Lung microvascular endothelial cell (primary cell): ENCODE data around the gene SRPK2. TPM values are rescaled to one million over a fixed set of nuclear protein-coding genes. Genes with fewer than 3 reads are reported as not detected.
"Not testable (repeated sequence)": the region's sequence is repeated elsewhere in the genome, so short reads cannot be mapped to it uniquely, and the experiment has no call there.

Experiments used
- DNase-seq, 2 donors: peaks; one replicate each; pipeline versions ENCODE4 v3.0.0 to v3.0.0-alpha.2; 2010; ENCODE audit warnings: low read depth in 2 of 2
- total RNA-seq: library from RNA; depleted of rRNA; stranded (reverse); fragments of >200 nt; gene quantifications from 2 replicates; pipeline ENCODE4 v1.2.1, GENCODE V29; 2014

The SRPK2 gene
- total RNA-seq, 1 donor from 2014 or later, result 54.4 TPM

DNA sequence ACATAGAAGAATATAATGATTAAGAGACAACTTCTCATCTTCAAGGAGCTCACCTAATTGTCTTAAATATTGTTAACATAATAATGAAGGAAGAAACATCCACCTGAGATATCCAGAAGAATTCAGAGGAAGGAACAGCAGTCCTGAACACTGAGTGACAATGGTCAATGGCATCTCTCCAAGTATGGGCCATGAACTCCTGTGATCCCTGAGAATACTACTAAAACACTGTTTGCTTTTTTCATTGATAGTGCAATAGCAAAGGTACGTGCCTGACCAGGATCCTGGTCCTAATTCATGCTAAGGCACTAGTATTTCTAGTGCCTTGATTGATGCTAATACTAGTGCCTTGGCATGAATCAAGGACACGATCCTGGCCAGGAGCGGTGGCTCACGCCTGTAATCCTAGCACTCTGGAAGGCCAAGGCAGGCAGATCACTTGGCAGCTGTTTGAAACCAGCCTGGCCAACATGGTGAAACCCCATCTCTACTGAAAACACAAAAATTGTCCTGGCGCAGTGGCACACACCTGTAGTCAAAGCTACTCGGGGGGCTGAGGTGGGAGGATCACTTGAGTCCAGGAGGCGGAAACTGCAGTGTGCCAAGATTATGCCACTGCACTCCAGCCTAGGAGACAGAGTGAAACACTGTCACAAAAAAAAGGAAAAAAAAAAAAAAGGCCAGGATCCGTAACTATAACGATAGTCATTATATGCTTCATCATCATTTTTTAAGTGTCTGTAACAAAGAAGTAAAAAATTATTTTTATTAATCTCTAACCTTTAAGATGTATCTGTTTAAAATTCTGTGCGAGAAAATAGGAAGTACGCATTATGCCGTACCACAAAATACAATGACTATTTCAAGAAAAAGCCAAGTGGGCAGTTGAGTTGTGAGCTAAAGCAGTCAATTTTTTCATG lies 49.1 kb downstream of the SRPK2 start:
- DNase-seq, result peak in 1 of 2 donors; percentile 26

DNA sequence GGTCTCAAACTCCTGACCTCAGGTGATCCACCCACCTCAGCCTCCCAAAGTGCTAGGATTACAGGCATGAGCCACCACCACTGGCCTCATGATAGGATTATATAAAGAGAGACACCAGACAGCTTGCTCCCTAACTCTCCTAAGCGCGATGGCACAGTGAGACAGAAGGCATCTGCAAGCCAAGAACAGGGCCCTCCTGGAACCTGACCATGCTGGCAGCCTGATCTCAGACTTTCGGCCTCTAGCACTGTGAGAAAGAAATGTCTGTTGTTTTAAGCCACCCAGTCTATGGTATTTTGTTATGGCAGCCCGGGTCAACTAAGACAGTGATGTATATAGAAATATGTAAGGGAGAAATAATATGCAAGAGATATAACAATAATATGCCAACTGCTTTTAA lies 51.2 kb downstream of the SRPK2 start:
- DNase-seq, result no peak

DNA sequence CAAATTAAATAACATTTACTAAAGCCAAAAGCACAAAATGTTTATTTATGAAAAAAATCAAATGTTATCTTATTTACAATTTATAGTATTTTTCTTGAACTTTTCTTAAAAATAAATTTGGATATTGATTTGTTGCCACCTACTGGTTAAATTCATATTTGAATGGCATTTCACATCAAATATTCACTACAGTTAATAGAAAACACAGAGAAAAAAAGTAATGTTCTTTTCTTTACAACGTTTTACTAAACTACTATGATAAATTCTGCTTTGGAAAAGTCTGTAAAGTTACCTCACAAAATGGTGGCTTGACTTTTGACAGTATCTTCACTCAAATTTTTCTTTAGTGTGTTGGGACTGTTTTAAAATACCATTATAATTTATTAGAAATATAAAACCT lies 52.7 kb downstream of the SRPK2 start:
- DNase-seq, result peak; percentile 24 to 37

DNA sequence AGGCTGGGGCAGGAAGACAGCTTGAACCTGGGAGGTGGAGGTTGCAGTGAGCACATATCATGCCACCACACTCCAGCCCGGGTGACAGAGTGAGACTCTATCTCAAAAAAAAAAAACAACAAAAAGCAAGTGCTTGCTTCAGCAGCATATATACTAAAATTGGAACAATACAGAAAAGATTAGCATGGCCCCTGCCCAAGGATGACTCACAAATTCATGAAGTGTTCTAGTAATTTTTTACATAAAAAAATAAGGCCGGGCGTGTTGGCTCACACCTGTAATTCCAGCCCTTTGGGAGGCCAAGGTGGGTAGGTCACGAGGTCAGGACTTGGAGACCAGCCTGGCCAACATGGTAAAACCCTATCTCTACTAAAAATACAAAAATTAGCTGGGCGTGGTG lies 56.1 kb downstream of the SRPK2 start:
- peak; percentile 47 to 51 for DNase-seq

DNA sequence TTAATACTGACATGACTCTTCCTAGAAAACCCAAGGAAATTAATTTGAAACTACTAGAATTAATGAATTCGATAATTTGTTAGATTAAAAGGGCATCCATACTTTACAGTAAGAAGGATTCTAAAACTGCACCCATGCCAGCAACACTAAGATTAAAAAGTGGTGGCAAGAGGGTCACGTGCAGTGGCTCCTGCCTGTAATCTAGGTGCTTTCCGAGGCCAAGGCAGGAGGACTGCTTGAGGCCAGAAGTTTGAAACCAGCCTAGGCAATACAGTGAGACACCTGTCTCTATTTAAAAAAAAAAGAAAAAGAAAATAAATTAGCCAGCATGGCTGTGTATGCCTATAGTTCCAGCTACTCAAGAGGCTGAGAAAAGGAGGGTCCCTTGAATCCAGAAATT lies 58.2 kb downstream of the SRPK2 start:
- DNase-seq, result no peak

DNA sequence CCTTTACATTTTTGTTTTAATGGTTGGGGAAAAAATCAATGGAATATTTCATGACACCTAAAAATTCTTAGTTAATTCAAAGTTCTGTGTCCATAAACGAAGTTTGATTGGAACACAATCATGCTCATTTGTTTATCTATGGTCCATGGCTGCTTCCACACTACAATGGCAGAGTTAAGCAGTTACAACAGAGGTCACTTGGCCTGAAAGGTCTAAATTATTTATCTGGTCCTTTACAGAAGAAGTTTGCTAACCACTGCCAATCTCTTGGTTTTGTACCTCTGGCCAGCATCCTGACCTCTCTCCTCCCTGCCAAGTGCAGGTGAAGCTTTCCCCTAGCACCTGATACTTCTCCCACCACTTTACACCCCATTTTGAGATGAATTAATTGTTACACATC lies 61.5 kb downstream of the SRPK2 start:
- DNase-seq, result no peak

DNA sequence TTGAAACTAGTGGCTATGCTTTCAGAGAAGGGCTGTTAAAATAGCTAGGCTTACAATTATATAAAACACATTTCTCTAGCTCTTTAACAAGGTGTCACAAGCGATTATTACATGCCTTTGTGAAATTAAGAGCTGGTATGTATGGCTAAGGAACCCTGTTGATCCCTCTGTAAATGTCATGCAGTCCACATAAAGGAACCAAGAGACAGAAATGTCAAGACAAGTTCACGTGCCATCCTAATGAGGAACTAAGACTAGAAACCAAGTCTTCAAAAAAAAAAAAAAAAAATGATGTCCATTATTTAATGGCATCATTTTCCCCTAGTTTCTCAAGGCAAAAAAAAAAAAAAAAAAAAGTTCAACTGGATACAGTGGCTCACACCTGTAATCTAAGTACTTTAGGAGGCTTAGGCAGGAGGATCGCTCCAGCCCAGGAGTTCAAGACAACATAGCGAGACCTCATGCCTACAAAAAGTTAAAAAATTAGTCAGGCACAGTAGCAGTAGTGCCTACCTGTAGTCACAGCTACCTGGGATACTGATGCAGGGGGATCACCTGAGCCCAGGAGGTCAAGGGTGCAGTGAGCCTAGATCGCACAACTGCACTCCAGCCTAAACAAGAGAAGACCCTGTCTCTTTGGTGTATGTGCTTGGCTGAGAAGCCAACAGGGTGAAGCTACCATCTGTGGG lies 63.4 kb downstream of the SRPK2 start:
- DNase-seq, result no peak

DNA sequence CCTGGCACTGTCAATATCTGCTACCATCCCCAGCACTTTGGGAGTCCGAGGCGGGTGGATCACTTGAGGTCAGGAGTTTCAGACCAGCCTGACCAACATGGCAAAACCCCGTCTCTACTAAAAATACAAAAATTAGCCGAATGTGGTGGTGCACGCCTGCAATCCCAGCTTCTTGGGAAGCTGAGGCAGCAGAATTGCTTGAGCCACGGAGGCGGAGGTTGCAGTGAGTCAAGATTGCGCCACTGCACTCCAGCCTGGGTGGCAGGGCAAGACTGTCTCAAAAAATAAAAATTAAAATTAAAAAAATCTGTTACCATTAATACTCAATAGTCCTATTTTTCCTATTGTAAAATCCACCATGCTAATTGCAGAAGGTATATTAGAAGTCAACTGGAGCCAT lies 64.1 kb downstream of the SRPK2 start:
- DNase-seq, result not testable (repeated sequence)

DNA sequence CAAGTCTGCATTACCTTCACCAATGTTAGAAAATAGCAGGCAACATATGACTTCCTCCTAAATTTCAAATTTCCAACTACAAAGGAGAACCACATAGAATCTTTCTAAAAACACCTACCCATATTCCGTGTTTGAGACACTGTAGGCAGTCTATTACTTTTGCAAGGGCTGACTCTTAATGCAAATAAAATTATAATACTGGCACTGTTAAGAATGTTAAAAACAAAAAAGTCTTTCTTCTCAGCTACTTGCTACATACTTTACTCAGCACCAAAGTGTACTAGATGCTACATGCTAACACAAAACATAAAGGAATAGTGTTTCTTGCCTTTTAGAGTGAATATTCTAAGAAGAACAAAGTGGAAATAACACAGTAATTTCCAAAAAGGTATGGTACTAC lies 65.4 kb downstream of the SRPK2 start:
- no peak for DNase-seq

DNA sequence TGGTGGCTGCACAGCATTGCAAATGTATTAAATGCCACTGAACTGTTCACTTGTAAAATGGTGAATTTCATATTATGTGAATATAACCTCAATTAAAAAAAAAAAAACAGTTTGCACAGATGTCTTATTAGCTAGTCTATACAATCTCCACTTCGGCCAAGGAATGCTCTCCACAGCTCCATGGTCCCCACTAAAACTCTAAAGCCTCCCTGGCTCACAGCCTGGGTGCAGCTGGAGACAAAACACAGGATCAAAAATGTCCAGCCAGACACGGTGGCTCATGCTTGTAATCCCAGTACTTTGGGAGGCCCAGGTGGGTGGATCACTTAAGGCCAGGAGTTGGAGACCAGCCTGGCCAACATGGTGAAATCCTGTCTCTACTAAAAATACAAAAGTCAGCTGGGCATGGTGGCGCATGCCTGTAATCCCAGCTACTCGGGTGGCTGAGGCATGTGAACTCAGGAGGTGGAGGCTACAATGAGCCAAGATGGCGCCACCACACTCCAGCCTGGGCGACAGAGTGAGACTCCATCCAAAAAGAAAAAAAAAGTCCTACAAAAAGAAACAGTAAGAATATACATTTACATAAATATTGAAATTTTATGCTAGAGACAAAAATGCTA lies 66.0 kb downstream of the SRPK2 start:
- no peak for DNase-seq

DNA sequence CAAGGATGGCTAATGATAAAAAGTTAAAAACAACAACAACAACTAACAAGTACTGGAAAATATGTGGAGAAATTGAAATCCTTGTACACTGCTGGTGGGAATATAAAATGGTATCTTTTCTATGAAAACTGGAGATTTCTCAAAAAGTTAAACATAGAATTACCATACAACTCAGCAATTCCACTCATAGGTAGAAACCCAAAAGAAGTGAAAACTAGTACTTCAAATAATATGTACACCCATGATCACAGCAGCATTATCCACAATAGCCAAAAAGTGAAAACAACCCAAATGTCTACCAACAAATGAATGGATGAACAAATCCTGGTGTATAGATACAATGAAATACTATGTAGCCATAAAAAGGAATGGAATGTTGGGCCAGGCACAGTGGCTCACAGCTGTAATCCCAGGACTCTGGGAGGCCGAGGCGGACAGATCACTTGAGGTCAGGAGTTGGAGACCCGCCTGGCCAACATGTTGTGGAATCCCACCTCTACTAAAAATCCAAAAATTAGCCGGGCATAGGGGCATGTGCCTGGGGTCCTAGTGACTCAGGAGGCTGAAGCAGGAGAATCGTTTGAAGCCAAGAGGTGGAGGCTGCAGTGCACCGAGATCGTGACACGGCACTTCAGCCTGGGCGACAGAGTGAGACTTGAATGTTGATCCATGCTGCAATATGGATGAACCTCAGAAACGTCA lies 66.8 kb downstream of the SRPK2 start:
- no peak for DNase-seq

DNA sequence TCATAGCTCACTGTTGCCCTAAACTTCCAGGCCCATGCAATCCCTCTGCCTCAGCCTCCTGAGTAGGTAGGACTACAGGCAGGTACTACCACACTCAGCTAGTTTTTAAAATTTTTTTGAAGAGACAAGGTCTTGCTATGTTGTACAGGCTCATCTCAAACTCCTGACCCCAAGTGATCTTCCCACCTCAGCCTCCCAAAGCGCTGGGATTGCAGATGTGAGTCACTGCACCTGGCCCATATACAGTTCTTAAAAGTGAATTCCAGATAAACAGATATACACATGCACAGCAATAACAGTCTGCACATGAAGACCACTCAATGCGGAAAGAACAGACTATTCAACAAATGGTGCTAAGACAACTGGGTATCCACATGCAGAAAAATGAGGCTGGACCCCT lies 67.8 kb downstream of the SRPK2 start:
- DNase-seq, result no peak

DNA sequence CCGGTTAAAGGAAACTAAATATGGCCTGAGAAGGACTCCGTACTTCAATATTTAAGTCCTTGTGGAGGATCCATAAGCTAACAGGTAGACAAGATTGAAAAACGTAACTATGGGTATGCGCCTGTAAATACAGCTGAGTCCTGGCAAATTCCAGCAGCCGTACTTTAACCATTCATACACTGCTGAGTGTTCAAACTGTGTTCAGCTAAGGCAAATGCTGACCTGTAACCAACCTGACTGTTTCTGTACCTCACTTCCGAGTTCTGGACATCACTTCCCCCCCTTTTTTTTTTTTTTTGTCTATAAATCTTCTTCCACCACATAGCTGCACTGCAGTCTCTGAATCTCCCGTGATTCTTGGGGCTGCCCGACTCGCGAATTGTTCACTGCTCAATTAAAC lies 69.1 kb downstream of the SRPK2 start:
- no peak for DNase-seq

DNA sequence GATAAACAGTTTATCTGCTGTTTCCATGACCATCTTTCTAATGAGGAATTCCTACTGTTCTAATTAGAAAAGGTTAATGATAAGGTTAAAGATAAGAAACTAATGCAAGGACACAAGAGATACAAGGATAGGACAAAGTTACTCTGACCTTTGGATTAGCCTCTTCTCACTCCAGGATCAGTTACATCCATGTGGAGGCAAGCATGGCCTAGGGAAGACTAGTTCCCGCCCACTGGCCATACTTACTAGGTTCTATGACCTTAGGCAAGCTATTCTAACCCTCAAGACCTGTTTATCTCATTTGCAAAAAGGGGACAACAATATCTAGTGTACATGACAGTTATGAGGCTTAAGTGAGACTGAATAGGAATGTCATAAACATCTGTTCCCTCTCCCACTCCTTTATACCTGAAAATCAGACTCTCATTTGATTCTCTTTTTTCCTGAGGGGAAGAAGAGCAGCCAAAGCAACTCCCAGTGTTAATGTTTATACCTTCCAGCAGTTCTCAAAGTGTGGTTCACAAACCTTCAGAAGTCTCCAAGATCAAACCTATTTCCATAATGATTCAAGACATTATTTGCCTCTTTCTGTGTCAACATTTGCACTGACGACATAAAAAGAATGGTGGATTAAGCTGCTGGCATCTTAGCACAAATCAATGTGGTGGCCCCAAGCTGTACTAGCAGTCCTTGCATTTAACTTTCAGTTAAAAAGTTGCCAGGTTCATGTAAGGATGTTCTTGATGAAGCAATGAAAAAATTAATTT lies 72.0 kb downstream of the SRPK2 start:
- no peak for DNase-seq

DNA sequence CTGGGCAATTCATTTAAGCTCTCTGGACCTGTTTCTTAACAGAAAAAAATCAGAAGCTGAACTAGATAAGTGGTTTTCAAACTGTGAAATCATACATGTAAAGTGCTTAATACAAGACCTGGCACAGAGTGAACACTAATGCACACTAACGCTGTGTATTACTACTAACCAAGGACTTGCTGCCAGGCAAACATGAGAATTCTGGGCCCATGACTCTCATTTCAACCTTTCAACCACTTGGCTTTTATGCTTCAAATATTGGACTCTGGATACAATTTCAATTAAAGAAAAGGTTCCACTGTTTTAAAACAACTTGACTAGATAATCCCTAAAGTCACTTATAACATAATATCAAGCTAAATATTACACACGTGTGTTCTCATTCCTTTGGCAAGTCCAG lies 73.4 kb downstream of the SRPK2 start:
- DNase-seq, result no peak

DNA sequence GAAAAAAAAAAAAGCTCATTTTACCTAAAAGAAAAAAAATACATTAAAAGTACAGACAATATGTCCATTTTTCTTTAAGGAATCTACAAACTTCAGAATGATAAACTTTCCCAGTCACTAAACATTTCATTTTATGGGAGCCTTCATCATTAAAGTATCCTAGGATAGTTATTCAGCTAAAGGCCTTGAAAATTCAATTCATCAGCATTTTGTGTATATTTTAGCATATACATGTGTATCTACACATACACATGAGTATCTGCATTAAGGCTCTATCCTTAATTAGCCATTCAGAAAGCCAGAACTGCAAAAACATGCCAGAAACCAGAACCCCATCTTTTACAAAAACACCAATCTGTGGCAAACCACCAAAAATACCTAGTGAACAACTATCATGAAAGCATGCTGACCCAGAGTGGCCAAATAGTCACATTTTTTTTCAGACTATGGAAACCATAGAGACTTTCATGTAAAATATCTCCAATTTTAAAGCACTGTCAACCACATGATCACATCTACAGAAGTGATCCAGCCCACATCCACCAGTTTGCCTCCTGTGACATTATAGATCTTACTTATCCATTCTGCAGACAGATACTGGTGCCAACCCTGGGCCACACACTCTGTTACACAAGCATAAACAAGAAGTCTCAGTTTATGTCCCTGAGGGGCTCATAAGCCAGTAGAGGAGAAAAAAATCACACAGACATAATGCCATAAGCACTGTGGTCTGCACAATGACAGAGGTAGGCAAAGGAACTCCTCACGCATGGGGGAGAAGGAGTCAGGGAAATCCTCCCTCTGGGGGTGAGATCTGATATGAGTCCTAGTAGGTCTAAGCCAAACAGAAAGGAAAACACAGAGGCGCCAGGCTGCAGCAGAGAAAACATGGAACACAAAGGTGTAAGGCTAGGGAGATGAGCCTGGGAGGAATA lies 79.2 kb downstream of the SRPK2 start:
- no peak for DNase-seq

DNA sequence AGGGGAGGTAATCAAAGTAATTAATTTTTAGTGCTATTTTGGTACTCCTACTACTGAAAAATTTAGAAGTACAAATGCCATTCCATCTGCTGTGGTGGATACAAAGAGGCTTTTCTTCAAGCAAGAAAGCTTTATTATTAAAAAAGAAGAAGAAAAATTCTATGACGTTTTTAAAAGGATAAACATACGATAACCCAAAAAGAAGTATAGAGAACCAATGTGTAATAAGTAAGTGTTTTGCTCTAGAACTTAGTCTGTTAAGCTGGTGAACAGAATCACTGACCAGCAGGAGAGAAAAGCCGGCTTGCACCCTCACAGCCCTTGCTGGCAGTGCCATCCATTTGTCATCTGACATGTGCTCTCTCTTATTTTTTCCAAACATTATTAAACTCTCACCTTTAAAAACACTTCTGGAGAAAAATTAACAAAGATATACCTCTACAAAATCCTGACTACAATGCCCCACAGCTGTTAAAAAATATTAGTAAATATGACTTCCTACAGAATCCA lies 81.5 kb downstream of the SRPK2 start:
- no peak for DNase-seq

DNA sequence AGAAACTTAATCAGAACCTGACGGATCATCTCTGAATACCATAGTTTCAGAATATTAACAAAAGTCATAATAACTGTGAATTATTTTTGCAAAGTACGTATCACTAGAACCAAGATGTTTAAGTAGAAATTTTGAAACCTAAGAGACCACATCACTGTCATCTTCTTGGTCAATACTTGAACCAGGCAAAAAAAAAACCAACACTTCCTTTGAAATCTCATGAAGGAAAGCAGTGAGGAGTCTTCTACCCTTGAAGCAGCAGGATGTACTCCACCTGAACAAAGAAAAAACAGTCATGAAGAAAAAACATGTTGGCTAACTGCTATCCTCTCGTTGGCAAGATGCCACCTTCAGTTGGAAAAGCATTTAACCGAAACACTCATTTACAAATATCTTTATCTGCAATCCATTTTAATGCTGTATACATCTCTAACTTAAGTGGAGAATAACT lies 82.4 kb downstream of the SRPK2 start:
- no peak for DNase-seq

DNA sequence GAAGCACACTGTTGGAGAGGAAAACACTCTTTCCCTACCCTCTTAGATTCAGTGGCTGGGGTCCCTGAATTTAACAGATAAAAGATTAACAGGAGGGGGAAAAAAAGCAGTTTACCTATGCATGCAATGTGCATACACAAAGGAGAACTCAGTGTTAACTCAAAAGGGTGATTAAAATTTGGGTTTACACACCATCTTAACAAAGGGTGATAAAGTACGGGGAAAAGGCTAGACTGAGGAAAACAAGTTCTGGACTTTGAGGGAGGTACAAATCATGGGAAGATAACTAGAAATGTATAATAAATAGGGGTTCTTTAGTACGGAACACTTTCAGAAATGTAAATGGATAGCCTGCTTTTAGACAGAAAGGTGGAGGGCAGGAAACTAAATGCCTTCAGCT lies 83.1 kb downstream of the SRPK2 start:
- DNase-seq, result no peak
